Ishikawa (cell line): Measurements from ENCODE around the gene PLCL1.

ENCODE experiments used
- CEBPB ChIP-seq: IDR thresholded peaks from 2 replicates; pipeline ENCODE4 v1.6.1; 2012
- CREB1 ChIP-seq: IDR thresholded peaks from 2 replicates; pipeline ENCODE4 v1.6.1; 2012; ENCODE audit warnings: low read depth
- EGR1 ChIP-seq: IDR thresholded peaks from 2 replicates; pipeline ENCODE4 v1.6.1; 2012
- EP300 ChIP-seq: IDR thresholded peaks from 2 replicates; pipeline ENCODE4 v1.6.1; 2012; ENCODE audit warnings: borderline replicate concordance
- NFIC ChIP-seq: IDR thresholded peaks from 2 replicates; pipeline ENCODE4 v1.6.1; 2012
- RAD21 ChIP-seq: IDR thresholded peaks from 2 replicates; pipeline ENCODE4 v1.6.1; 2012; ENCODE audit warnings: low read depth
- REST ChIP-seq: IDR thresholded peaks from 2 replicates; pipeline ENCODE4 v1.6.1; 2012; ENCODE audit warnings: low read depth, mild to moderate bottlenecking
- TAF1 ChIP-seq: IDR thresholded peaks from 2 replicates; pipeline ENCODE4 v1.6.1; 2012; ENCODE audit warnings: low read depth, mild to moderate bottlenecking
- TEAD4 ChIP-seq: IDR thresholded peaks from 2 replicates; pipeline ENCODE4 v1.6.1; 2012
- ZBTB7A ChIP-seq: IDR thresholded peaks from 2 replicates; pipeline ENCODE4 v1.6.1; 2012; ENCODE audit warnings: low read depth

GRCh38 chr2:198053776-198054175, 249.4 kb downstream of the PLCL1 start:
- TF ChIP-seq CEBPB, result no peak
- no peak for TF ChIP-seq EGR1
- no peak for TF ChIP-seq CREB1
- TF ChIP-seq ZBTB7A, result no peak
- TF ChIP-seq REST, result no peak
- no peak for TF ChIP-seq EP300
- TF ChIP-seq TAF1, result no peak
- no peak for TF ChIP-seq NFIC
- no peak for TF ChIP-seq TEAD4
- no peak for TF ChIP-seq RAD21
